ENCODE measurements around the gene BUB1. TPM values are rescaled to one million over a fixed set of nuclear protein-coding genes. Genes with fewer than 3 reads are reported as not detected.
A peak's percentile ranks its signal among the peaks of the same experiment; 100 is the strongest.
"Not testable (repeated sequence)": the region's sequence is repeated elsewhere in the genome, so short reads cannot be mapped to it uniquely, and the experiment has no call there.

The BUB1 gene
- polyA plus RNA-seq (ENCODE audit: insufficient read length in 4 of 4): 10 to 100 TPM; 20.2 to 24.8 (median 23.5) TPM

GRCh38 chr2:110677530-110678456, at the start of gene BUB1:
BUB1 (minus strand) TSS chr2:110678063; CDS start chr2:110677995, 68 bp downstream.
- DNase-seq (ENCODE audit: low read depth in 4 of 4, low spot score in 3 of 4): peak; percentile 91 to 95 (median 92)

GRCh38 chr2:110726285-110726684, 48.4 kb upstream of the BUB1 start:
- DNase-seq (ENCODE audit: low read depth in 4 of 4, low spot score in 3 of 4): no peak

- DNase-seq (ENCODE audit: low read depth in 4 of 4, low spot score in 3 of 4): no peak
These were observed 48.0 kb upstream of the BUB1 start for GRCh38 chr2:110725859-110726258.

GRCh38 chr2:110725370-110725769, 47.5 kb upstream of the BUB1 start:
- no peak for DNase-seq (ENCODE audit: low read depth in 4 of 4, low spot score in 3 of 4)

GRCh38 chr2:110724820-110725219, 47.0 kb upstream of the BUB1 start:
- DNase-seq (ENCODE audit: low read depth in 4 of 4, low spot score in 3 of 4): no peak

- no peak for DNase-seq (ENCODE audit: low read depth in 4 of 4, low spot score in 3 of 4)
These were observed 42.7 kb upstream of the BUB1 start for GRCh38 chr2:110720547-110720946.

GRCh38 chr2:110718990-110719389, 41.1 kb upstream of the BUB1 start:
- DNase-seq (ENCODE audit: low read depth in 4 of 4, low spot score in 3 of 4): no peak

- no peak for DNase-seq (ENCODE audit: low read depth in 4 of 4, low spot score in 3 of 4)
These were observed 40.5 kb upstream of the BUB1 start for GRCh38 chr2:110718382-110718781.

- no peak for DNase-seq (ENCODE audit: low read depth in 4 of 4, low spot score in 3 of 4)
These were observed 39.9 kb upstream of the BUB1 start for GRCh38 chr2:110717734-110718133.

- no peak for DNase-seq (ENCODE audit: low read depth in 4 of 4, low spot score in 3 of 4)
These were observed 39.2 kb upstream of the BUB1 start for GRCh38 chr2:110716959-110717645.

GRCh38 chr2:110714452-110715224, 36.8 kb upstream of the BUB1 start:
- DNase-seq (ENCODE audit: low read depth in 4 of 4, low spot score in 3 of 4): peak in 1 of 4 donors; percentile 22

- no peak for DNase-seq (ENCODE audit: low read depth in 4 of 4, low spot score in 3 of 4)
These were observed 35.9 kb upstream of the BUB1 start for GRCh38 chr2:110713513-110714362.

- DNase-seq (ENCODE audit: low read depth in 4 of 4, low spot score in 3 of 4): no peak
These were observed 34.9 kb upstream of the BUB1 start for GRCh38 chr2:110712737-110713136.

GRCh38 chr2:110708455-110708854, 30.6 kb upstream of the BUB1 start:
- DNase-seq (ENCODE audit: low read depth in 4 of 4, low spot score in 3 of 4): no peak

- no peak for DNase-seq (ENCODE audit: low read depth in 4 of 4, low spot score in 3 of 4)
These were observed 29.6 kb upstream of the BUB1 start for GRCh38 chr2:110707386-110707965.

- no peak for DNase-seq (ENCODE audit: low read depth in 4 of 4, low spot score in 3 of 4)
These were observed 24.9 kb upstream of the BUB1 start for GRCh38 chr2:110702514-110703380.

- not testable (repeated sequence) for DNase-seq (ENCODE audit: low read depth in 4 of 4, low spot score in 3 of 4)
These were observed 20.4 kb upstream of the BUB1 start for GRCh38 chr2:110698253-110698652.

- not testable (repeated sequence) for DNase-seq (ENCODE audit: low read depth in 4 of 4, low spot score in 3 of 4)
These were observed 17.5 kb upstream of the BUB1 start for GRCh38 chr2:110695146-110695898.

All from left renal pelvis (tissue), 4 donors.